ENCODE measurements around the gene DNAI2.
"Not testable (repeated sequence)": the region's sequence is repeated elsewhere in the genome, so short reads cannot be mapped to it uniquely, and the experiment has no call there.

The DNAI2 gene

GRCh38 chr17:74274709-74275340, 791 bp downstream of the DNAI2 start:
- no peak for DNase-seq (ENCODE audit: low spot score)

DNA sequence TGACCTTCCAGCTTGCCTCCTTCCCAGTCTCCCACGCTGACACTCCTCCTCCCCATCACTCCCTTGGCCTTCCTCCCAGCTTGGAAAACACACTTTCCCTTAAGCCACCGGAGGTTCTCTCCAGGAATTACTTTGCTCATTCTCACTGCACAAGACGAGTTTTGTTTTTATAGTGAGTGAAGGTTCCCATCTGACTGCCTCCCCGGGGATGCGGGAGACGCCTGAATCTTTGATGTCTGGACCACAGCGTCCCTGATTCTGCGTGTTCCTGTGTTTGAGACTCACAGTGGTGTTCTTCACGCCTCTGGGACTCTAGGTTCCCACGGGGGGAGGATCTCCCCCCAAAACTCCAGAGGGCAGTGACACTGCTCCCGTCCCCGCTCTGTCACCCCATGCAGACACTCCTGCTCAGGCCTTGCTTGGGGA, 2.0 kb downstream of the DNAI2 start:
- no peak for DNase-seq (ENCODE audit: low spot score)

GRCh38 chr17:74276541-74277009, 2.5 kb downstream of the DNAI2 start:
- DNase-seq (ENCODE audit: low spot score), result no peak

- no peak for DNase-seq (ENCODE audit: low spot score)
These were observed 3.9 kb downstream of the DNAI2 start for GRCh38 chr17:74277935-74278334.

DNA sequence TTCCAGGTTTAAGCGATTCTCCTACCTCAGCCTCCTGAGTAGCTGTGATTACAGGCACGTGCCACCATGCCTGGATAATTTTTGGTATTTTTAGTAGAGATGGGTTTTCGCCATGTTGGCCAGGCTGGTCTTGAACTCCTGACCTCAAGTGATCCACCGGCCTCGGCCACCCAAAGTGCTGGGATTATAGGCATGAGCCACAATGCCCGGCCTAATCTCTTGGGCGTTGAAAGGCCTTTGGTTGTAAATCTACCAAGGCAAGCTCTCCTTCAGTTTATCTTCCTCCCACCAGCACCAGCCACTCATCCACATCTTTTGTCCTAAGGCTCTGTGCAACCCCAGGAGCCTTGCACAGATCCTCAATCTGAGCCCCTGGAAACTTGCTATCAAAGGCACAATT, 5.6 kb downstream of the DNAI2 start:
- DNase-seq (ENCODE audit: low spot score), result not testable (repeated sequence)

DNA sequence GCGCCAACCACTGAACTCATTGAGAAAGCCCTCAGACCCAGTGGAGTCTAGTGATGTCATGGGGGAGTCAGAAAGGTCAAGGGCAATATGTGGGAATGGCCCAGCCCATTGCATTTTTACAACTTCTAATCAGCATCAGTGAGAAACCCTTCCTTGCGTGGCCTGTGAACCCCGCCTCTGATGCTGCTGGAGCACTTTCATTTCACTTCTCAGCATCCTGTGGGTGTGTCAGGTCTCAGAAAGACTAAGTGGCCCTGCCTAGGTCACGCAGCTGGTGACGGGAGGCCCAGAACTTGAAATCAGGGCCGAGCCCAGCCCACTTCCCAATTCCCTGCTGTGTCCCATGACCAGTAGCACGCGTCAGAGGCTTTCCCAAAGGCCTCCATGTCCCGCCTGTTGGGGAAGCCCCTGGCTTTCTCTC, 6.1 kb downstream of the DNAI2 start:
- DNase-seq (ENCODE audit: low spot score), result no peak

- DNase-seq (ENCODE audit: low spot score), result no peak
These were observed 7.8 kb downstream of the DNAI2 start for GRCh38 chr17:74281799-74282198.

DNA sequence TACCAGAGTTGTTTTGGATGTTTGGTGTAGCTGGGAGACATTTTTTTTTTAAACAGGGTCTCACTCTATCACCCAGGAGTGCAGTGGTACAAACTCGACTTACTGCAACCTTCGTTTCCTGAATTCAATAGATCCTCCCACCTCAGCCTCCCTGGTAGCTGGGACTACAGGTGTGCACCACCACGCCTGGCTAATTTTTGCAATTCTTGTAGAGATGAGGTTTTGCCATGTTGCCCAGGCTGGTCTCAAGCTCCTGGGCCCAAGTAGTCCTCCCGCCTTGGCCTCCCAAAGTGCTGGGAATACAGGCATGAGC, 8.2 kb downstream of the DNAI2 start:
- not testable (repeated sequence) for DNase-seq (ENCODE audit: low spot score)

- DNase-seq (ENCODE audit: low spot score), result no peak
These were observed 8.7 kb downstream of the DNAI2 start for GRCh38 chr17:74282587-74283370.

DNA sequence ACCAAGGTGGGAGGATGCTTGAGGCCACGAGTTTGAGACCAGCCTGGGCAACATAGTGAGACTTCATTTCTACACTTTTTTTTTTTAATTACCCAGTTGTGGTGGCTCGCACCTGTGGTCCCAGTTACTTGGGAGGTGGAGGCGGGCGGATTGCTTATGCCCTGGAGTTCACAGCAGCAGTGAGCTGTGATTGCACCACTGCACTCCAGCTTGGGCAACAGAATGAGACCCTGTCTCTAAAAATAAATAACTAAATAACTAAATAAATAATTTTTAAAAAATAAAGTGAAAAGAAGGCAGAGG, 9.3 kb downstream of the DNAI2 start:
- DNase-seq (ENCODE audit: low spot score), result no peak

GRCh38 chr17:74287031-74287602, 13.1 kb downstream of the DNAI2 start:
- DNase-seq (ENCODE audit: low spot score), result no peak

- DNase-seq (ENCODE audit: low spot score), result no peak
These were observed 14.8 kb downstream of the DNAI2 start for GRCh38 chr17:74288785-74289184.

GRCh38 chr17:74289688-74290087, 15.7 kb downstream of the DNAI2 start:
- no peak for DNase-seq (ENCODE audit: low spot score)

- DNase-seq (ENCODE audit: low spot score), result no peak
These were observed 16.3 kb downstream of the DNAI2 start for GRCh38 chr17:74290340-74290739.

- no peak for DNase-seq (ENCODE audit: low spot score)
These were observed 18.5 kb downstream of the DNAI2 start for GRCh38 chr17:74292495-74292894.

- DNase-seq (ENCODE audit: low spot score), result no peak
These were observed 21.9 kb downstream of the DNAI2 start for GRCh38 chr17:74295625-74296547.

DNA sequence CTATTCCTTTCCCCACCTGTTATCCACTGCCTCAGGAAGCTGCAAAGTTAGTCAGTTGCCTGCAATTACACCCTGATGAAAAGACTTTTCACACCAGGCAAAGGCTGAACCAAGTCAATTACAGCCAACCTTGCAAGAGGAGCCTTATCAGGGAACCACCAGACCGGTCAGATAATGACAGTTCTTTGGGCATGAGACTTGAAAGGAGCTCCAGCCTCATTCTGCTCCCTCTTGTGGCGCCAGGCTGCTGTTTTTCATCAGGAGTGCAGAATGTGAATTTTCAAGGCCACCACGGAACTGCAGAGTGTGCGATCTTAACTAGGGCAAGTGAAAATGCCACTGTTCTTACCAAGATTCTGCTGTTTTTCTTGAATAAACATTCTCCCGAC, 22.5 kb downstream of the DNAI2 start:
- no peak for DNase-seq (ENCODE audit: low spot score)

DNA sequence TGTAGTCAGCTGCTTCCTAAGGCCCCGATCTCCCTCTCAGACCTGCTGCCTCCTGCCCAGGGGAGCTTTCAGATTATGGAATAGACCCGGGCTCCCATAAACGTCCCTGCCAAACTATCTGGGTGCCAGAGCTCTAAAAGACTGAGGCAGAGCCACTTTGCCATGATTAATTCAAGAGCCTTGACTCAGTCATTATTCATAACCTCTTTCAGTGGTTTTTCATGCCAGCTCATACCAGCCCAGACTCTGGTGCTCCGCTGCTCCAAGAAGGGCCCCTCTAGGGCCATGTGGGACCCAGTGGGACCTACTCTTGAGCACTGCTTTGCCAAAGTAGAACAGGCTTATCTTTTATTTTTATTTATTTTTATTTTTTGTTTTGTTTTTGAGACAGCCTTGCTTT, 23.9 kb downstream of the DNAI2 start:
- DNase-seq (ENCODE audit: low spot score), result no peak

DNA sequence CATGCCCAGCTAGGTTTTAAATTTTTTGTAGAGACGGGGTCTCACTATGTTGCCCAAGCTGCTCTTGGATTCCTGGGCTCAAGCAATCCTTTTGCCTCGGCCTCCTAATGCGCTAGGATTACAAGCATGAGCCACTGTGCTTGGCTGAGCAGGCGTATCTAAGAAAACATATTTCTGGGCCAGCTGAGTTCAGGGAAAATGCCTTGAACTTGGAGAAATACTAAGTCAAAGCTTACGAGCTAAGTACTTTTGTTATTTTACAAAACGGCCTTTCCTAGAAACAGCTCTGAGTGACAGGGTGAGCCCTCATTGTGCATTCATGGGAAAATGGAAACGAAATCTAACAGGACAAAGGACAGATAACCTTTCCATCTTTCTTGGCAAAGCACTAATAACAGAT, 24.7 kb downstream of the DNAI2 start:
- no peak for DNase-seq (ENCODE audit: low spot score)

DNA sequence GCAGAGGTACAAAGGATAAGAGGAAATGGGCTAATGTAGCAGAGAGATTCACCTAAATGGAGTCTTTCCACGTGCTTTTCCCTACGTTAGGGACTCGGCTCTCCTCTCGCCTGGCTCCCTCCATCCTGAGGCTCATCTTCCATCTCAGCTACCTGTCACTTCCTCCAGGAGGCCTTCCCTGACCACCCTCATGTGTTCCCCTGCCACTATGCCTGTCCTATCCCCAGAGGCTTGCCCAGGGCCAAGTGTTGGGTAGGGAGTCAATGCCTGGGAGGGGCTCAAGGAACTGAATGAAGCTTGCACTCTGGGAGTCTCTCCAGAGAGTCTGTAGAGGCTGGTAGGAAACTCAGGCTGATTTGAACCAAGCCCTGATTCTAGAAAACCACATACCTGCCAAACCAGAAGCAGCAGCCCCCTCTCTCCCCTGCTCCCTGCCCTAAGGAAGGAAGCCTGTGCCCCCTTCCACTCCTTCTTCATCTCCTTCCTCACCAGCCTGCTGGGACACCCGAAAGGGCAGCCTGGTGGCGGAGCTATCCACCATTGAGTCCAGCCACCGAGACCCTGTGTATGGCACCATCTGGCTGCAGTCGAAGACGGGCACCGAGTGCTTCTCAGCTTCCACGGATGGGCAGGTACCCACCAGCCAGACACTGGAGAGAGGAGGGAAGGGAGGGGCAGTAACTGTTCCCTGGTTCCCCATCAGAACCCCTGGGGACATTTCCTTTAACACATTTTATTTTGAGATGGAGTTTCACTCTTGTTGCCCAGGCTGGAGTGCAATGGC, 25.4 kb downstream of the DNAI2 start:
- no peak for DNase-seq (ENCODE audit: low spot score)

DNA sequence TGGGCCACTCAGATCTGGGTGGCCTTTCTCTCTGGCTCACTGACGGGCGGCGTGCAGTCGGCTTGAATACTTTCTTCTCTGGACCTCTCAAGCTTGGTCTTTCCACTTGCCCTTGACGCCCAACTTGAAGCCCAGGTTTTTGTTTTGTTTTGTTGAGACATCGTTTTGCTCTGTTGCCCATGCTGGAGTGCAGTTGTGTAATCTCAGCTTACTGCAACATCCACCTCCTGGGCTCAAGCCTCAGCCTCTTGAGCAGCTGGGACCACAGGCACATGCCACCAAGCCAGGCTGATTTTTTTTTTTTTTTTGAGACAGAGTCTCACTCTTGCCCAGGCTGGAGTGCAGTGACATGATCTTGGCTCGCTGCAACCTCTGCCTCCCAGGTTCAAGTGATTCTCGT, 29.3 kb downstream of the DNAI2 start:
- DNase-seq (ENCODE audit: low spot score), result no peak

DNA sequence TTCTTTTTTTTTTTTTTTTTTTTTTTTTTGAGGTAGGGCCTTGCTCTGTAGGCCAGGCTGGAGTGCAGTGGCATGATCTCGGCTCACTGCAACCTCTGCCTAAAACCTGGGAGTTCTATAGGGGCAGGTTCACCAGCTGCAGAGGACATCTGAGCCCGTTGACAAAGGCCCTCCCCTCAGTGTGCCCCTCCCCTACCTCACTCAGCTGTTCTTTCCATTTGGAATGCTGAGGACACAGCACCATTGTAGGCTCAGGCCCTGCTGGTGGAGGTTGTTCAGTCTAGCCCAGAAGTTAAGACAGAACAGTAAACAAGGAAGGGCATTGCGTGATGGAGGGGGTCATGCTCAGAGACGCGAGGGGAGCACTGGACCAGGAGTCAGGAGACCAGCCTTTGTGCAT, 30.1 kb downstream of the DNAI2 start:
- DNase-seq (ENCODE audit: low spot score), result no peak

All from hepatic stellate cell (primary cell).